Endometrial microvascular endothelial cells (primary cell): ENCODE measurements around the gene LACRT. TPM values are rescaled to one million over a fixed set of nuclear protein-coding genes. Genes with fewer than 3 reads are reported as not detected.

Source experiments
- in situ Hi-C: cut with HindIII; loops from 2 replicates; pipeline ENCODE4 v1.10.0; 2017; ENCODE audit warnings: low sequenced_read_pairs, low pct_unique_long_range_greater_than_20kb; ENCODE audit errors: inconsistent ontology term
- total RNA-seq: library from RNA; depleted of rRNA; stranded (reverse); fragments of >200 nt; gene quantifications from one replicate; pipeline ENCODE4 v1.2.3, GENCODE V29; 2015; ENCODE audit errors: inconsistent ontology term

LACRT gene
- total RNA-seq, 1 donor from 2014 or later = not detected

DNA sequence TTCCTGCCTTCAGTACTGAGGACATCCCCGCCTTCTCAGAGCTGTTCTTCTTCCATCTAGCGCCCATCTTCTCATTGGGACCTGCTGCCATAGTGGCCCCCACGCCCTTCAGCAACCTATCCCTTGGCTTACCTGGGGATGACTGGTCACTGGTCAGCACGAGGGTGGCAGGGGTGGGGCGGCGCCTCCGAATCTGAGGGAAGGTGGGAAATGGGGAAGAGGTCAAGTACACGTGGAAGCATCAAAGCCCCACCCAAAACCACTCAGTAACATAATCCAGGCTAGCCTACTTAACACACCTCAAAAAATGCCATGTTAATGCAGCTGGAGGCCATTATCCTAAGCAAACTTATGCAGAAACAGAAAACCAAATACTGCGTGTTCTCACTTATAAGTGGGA is 50.6 kb downstream of the LACRT start:
- in situ Hi-C loops = no loop called here

GRCh38 chr12:54583726-54584125 is 51.0 kb downstream of the LACRT start:
- in situ Hi-C loops = no loop called here

- in situ Hi-C loops = no loop called here
Observed at GRCh38 chr12:54581412-54581811, 53.3 kb downstream of the LACRT start.

Other genes with a start within 250 kb of the LACRT start
- 1,308 TPM for gene ITGA5, start 215.6 kb downstream of the LACRT start, total RNA-seq
- 0.56 TPM for gene GTSF1, start 161.3 kb downstream of the LACRT start, total RNA-seq
- gene NCKAP1L, start 137.1 kb downstream of the LACRT start, total RNA-seq = 0.65 TPM
- not detected for gene PDE1B, start 85.3 kb downstream of the LACRT start, total RNA-seq
- not detected for gene PPP1R1A, start 46.2 kb downstream of the LACRT start, total RNA-seq
- gene DCD, start 13.5 kb upstream of the LACRT start, total RNA-seq = not detected
- gene MUCL1, start 219.6 kb upstream of the LACRT start, total RNA-seq = not detected